ENCODE results near the gene PARVA.

- TF ChIP-seq, protein P1, sequence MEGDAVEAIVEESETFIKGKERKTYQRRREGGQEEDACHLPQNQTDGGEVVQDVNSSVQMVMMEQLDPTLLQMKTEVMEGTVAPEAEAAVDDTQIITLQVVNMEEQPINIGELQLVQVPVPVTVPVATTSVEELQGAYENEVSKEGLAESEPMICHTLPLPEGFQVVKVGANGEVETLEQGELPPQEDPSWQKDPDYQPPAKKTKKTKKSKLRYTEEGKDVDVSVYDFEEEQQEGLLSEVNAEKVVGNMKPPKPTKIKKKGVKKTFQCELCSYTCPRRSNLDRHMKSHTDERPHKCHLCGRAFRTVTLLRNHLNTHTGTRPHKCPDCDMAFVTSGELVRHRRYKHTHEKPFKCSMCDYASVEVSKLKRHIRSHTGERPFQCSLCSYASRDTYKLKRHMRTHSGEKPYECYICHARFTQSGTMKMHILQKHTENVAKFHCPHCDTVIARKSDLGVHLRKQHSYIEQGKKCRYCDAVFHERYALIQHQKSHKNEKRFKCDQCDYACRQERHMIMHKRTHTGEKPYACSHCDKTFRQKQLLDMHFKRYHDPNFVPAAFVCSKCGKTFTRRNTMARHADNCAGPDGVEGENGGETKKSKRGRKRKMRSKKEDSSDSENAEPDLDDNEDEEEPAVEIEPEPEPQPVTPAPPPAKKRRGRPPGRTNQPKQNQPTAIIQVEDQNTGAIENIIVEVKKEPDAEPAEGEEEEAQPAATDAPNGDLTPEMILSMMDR (IDR thresholded peaks at IDR 0.05): no peak
- no peak for TF ChIP-seq POLR2A (IDR thresholded peaks at IDR 0.05)
- TF ChIP-seq EP300 (IDR thresholded peaks at IDR 0.05): no peak
- TF ChIP-seq POLR2AphosphoS5 (IDR thresholded peaks at IDR 0.05): no peak
These were observed 47.6 kb upstream of the PARVA start for GRCh38 chr11:12329797-12330196.

Measured in gastroesophageal sphincter (tissue), 3 donors.